T-cell (primary cell): ENCODE results near the gene SEMA3D. TPM values are rescaled to one million over a fixed set of nuclear protein-coding genes. Genes with fewer than 3 reads are reported as not detected.

Experiments used
- ATAC-seq, 4 experiments: fragments of 200-7000 bp in 3 of 4; fragments of 150-1000 bp in 1 of 4; cut with Tn5 transposase; replicated peaks in 1 of 4; 1 replicate in 3 of 4; 2 replicates in 1 of 4; pipeline ENCODE4 v1.10.0; 2021; ENCODE audit warnings: moderate library complexity in 3 of 4, mild to moderate bottlenecking in 2 of 4, moderate number of reproducible peaks in 1 of 4
- CTCF ChIA-PET, 2 donors: fragments of 300-600 bp; sonication (Branson Sonifier 250); formaldehyde crosslinking; loops; one replicate each; lab custom pipeline; 2022; ENCODE audit warnings: antibody characterized with exemption in 2 of 2; lab: Charles Lee
- POLR2A ChIA-PET, 2 donors: fragments of 300-600 bp; sonication (Branson Sonifier 250); formaldehyde crosslinking; loops; one replicate each; lab custom pipeline; 2022; ENCODE audit warnings: antibody characterized with exemption in 2 of 2; lab: Charles Lee
- DNase-seq, 35 experiments: peaks; one replicate each; pipeline versions ENCODE4 v3.0.0 to v3.0.0-alpha.2; 2013 to 2023
- H3K27ac ChIP-seq: one replicate; pipeline ENCODE4 v1.5.1; 2013; ENCODE audit warnings: low read length
- H3K27me3 ChIP-seq, 2 experiments: replicated peaks in 1 of 2; 1 replicate in 1 of 2; 2 replicates in 1 of 2; pipeline versions ENCODE4 v1.6.1 to v1.7.0; 2013; ENCODE audit warnings: low read length in 1 of 2, mixed read lengths in 1 of 2; ENCODE audit not compliant: control insufficient read depth in 2 of 2, insufficient read depth in 2 of 2; ENCODE audit errors: extremely low read depth in 1 of 2
- H3K36me3 ChIP-seq, 2 donors: 1 replicate in 1 of 2; 2 replicates in 1 of 2; pipeline versions ENCODE4 v1.6.1 to v1.7.0; 2013; ENCODE audit warnings: low read length in 1 of 2; ENCODE audit not compliant: control insufficient read depth in 2 of 2, insufficient read depth in 1 of 2; ENCODE audit errors: extremely low read depth in 1 of 2
- H3K4me1 ChIP-seq, 2 experiments: 1 replicate in 1 of 2; 2 replicates in 1 of 2; pipeline versions ENCODE4 v1.6.1 to v1.7.0; 2013; ENCODE audit warnings: low read length in 2 of 2, mixed read lengths in 1 of 2; ENCODE audit not compliant: insufficient read depth in 2 of 2, control insufficient read depth in 1 of 2; ENCODE audit errors: extremely low read depth in 1 of 2
- H3K4me3 ChIP-seq, 2 donors: 1 replicate in 1 of 2; 2 replicates in 1 of 2; pipeline versions ENCODE4 v1.5.1 to v1.7.0; 2013; ENCODE audit warnings: mild to moderate bottlenecking in 2 of 2, low read length in 1 of 2, moderate library complexity in 1 of 2; ENCODE audit not compliant: control insufficient read depth in 1 of 2; ENCODE audit errors: extremely low read depth in 1 of 2
- H3K9me3 ChIP-seq: 2 replicates; pipeline ENCODE4 v1.7.0; 2013
- H3K27ac Mint-ChIP-seq, 2 donors: one replicate each; pipeline ENCODE4 v1.8.0; 2020 to 2021; ENCODE audit warnings: mild to moderate bottlenecking in 2 of 2, mixed read lengths in 2 of 2
- H3K27me3 Mint-ChIP-seq, 2 donors: one replicate each; pipeline ENCODE4 v1.8.0; 2021 to 2022; ENCODE audit warnings: mixed read lengths in 2 of 2
- H3K36me3 Mint-ChIP-seq: one replicate; pipeline ENCODE4 v1.8.0; 2021; ENCODE audit warnings: mixed read lengths
- H3K4me1 Mint-ChIP-seq, 3 donors: one replicate each; pipeline ENCODE4 v1.8.0; 2020 to 2022; ENCODE audit warnings: mixed read lengths in 3 of 3, mild to moderate bottlenecking in 1 of 3
- H3K4me3 Mint-ChIP-seq, 3 donors: one replicate each; pipeline ENCODE4 v1.8.0; 2020 to 2022; ENCODE audit warnings: mild to moderate bottlenecking in 3 of 3, mixed read lengths in 3 of 3, moderate library complexity in 3 of 3
- H3K9me3 Mint-ChIP-seq, 3 donors: one replicate each; pipeline ENCODE4 v1.8.0; 2020 to 2022; ENCODE audit warnings: mixed read lengths in 3 of 3
- WGBS: methylation state at CpG from one replicate; pipeline ENCODE4 v1.1.5; 2013; ENCODE audit warnings: missing lambda C conversion rate; ENCODE audit not compliant: insufficient coverage; 5-methylcytosine and 5-hydroxymethylcytosine counted together
- total RNA-seq, 35 experiments: library from RNA in 6 of 35; stranded (reverse) in 6 of 35; fragments of 120-200 nt in 1 of 35; gene quantifications; one replicate each; pipeline versions ENCODE4 v1.2.1 to v1.2.4 and lab custom pipeline; 2013 to 2026

Gene SEMA3D
- total RNA-seq, 5 donors from 2014 or later (not counting 1 experiment from before 2014, with no cell fraction given): 0.29 TPM; not detected in 4

DNA sequence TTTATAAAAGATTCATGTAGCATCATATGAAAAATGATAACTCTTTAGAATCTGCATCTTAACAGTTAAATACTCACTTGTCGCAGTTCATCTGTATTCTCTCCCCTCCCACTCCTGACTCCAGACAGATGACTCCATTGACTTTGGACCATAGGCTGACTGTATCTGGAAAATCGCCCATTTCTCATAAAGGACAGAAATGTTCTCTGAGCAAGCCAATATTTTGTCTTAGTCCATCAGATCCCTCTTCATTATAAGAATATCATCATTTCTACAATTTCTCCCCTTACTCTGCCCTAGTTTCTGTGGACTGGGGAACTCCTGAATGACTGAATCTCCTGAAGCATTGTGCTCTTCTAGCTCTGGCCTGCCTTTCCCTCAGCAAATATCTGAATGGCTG is 125.4 kb downstream of the SEMA3D start:
- DNase-seq: no peak
- Mint-ChIP-seq H3K27ac (no peak overlapping the region), H3K36me3 (no peaks in the 10 kb centered on the region), H3K27me3 (peaks cover 0 to 5% of the 10 kb centered on the region in 2 donors), H3K9me3 (peaks cover 0 to 3% (median 0%) of the 10 kb centered on the region in 3 donors), H3K4me1 (no peaks in the 10 kb centered on the region), H3K4me3 (no peak overlapping the region)
- no peak overlapping the region for H3K4me3 ChIP-seq
- no peak overlapping the region for H3K27ac ChIP-seq
- no peaks in the 10 kb centered on the region for H3K36me3 ChIP-seq
- ChIA-PET CTCF (no interaction called here), POLR2A (no interaction called here)
- H3K4me1 ChIP-seq: no peaks in the 10 kb centered on the region
- H3K27me3 ChIP-seq: no peaks in the 10 kb centered on the region
- ATAC-seq: no peak
- H3K9me3 ChIP-seq: no peaks in the 10 kb centered on the region
- WGBS: 51% methylated on average over 2 of the region's 2 CpGs

DNA sequence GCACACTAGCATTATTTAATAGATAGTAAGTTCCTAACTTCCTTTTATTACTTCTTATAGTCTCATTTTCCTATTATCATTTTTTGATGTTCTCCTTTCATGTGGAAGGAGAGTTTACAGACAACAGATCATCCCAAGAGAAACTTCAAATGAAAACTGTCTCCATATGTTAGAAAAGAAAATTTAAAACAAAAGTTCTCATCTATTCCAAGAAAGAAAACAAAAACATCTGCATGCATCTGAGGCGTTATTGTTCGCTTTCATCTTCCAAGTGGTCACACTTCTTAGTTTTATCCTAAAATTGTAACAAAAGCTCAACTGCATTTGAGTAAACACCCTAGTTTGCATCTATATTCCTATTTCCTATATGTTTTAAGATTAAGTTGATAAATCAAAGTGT is 126.2 kb downstream of the SEMA3D start:
- H3K9me3 ChIP-seq: no peaks in the 10 kb centered on the region
- Mint-ChIP-seq H3K27me3 (peaks cover 0 to 5% of the 10 kb centered on the region in 2 donors), H3K27ac (no peak overlapping the region), H3K4me1 (no peaks in the 10 kb centered on the region), H3K9me3 (peaks cover 0 to 3% (median 0%) of the 10 kb centered on the region in 3 donors), H3K36me3 (no peaks in the 10 kb centered on the region), H3K4me3 (no peak overlapping the region)
- H3K36me3 ChIP-seq: no peaks in the 10 kb centered on the region
- WGBS: no CpG with 5 or more reads among the region's 2 CpGs
- no peak for ATAC-seq
- H3K4me3 ChIP-seq: no peak overlapping the region
- H3K4me1 ChIP-seq: no peaks in the 10 kb centered on the region
- no peaks in the 10 kb centered on the region for H3K27me3 ChIP-seq
- ChIA-PET CTCF (no interaction called here), POLR2A (no interaction called here)
- no peak overlapping the region for H3K27ac ChIP-seq
- no peak for DNase-seq

DNA sequence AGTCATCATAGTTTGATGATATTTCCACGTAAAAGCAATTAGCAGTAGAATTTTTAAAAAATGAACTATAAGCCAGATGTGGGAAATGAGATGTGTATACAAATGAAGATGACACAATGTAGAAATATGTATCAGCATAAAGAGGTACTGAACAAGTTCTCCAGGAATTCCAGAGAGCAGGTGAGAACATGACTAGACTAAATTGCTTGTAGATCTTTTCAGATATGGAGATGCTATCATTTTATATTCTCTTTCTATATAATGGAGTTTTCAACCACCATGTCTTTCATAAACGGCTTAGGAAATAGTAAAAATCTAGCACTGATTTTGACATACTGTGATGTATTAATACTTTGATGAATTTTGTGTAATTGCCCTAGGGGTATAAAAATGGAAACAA is 130.9 kb downstream of the SEMA3D start:
- Histone ChIP-seq H3K27ac (no peak overlapping the region), H3K27me3 (no peaks in the 10 kb centered on the region), H3K9me3 (no peaks in the 10 kb centered on the region), H3K4me1 (no peaks in the 10 kb centered on the region), H3K4me3 (no peak overlapping the region), H3K36me3 (no peaks in the 10 kb centered on the region)
- POLR2A ChIA-PET: no interaction called here
- no peak for DNase-seq
- no CpG with 5 or more reads among the region's 2 CpGs for WGBS
- CTCF ChIA-PET: interaction anchor here in 1 of 2 donors (0.7 kb wide), 1 partner anchor 24 kb away, joined by 6 read pairs; no protein-coding TSS in a partner anchor
- Mint-ChIP-seq H3K36me3 (no peaks in the 10 kb centered on the region), H3K4me3 (no peak overlapping the region), H3K9me3 (peaks cover 0 to 3% (median 0%) of the 10 kb centered on the region in 3 donors), H3K27me3 (no peaks in the 10 kb centered on the region), H3K27ac (no peak overlapping the region), H3K4me1 (no peaks in the 10 kb centered on the region)
- ATAC-seq: no peak

DNA sequence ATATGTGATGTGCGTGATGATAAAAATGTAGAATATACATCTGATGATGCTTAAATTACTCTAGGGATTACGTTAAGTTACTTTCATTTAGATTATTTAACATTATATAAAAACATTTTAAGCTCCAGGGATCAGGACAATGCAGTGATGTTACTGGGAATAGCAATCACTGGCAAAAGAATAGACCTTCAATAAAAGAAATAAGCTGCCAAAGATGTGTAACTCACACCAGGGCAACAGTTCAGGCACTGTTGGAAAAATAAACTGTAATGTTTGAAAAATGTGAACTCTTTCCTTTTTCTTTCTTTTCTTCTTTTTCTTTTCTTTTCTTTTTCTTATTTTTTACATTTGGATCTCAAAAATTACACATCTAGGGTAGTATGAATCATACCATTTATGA is 131.7 kb downstream of the SEMA3D start:
- Mint-ChIP-seq H3K4me3 (no peak overlapping the region), H3K27ac (no peak overlapping the region), H3K27me3 (no peaks in the 10 kb centered on the region), H3K4me1 (no peaks in the 10 kb centered on the region), H3K9me3 (peaks cover 0 to 3% (median 0%) of the 10 kb centered on the region in 3 donors), H3K36me3 (no peaks in the 10 kb centered on the region)
- Histone ChIP-seq H3K9me3 (no peaks in the 10 kb centered on the region), H3K36me3 (no peaks in the 10 kb centered on the region), H3K4me1 (no peaks in the 10 kb centered on the region), H3K27ac (no peak overlapping the region), H3K27me3 (no peaks in the 10 kb centered on the region), H3K4me3 (no peak overlapping the region)
- DNase-seq (no peak), ATAC-seq (no peak)
- no CpG with 5 or more reads among the region's 2 CpGs for WGBS
- POLR2A ChIA-PET: interaction anchor here in 1 of 2 donors (0.6 kb wide), 1 partner anchor 1103 kb away, joined by 3 read pairs; no protein-coding TSS in a partner anchor
- CTCF ChIA-PET: no interaction called here

DNA sequence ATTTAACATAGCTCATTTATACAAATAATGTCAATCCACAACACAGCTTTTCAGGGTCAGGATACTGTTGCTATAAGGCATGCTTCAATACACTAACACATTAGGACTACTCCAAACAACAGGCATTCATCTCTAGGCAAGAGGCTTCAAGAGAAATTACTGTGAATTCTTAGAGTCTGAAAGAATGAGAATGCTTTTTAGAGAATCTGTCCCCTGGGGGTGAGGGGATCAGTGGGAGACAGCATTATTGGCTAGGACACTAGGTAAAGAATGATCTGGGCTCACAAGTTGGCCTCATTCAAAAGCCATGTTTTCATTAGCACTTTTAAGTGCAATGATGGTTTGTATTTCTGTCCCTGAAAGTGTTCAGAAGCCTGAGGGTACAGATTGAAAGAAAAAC is 132.6 kb downstream of the SEMA3D start:
- H3K9me3 ChIP-seq: no peaks in the 10 kb centered on the region
- no peak overlapping the region for H3K27ac ChIP-seq
- no peak overlapping the region for H3K4me3 ChIP-seq
- peaks cover 0 to 3% (median 0%) of the 10 kb centered on the region in 3 donors for H3K9me3 Mint-ChIP-seq
- POLR2A ChIA-PET: no interaction called here
- H3K4me1 Mint-ChIP-seq: no peaks in the 10 kb centered on the region
- CTCF ChIA-PET: no interaction called here
- no peaks in the 10 kb centered on the region for H3K36me3 ChIP-seq
- H3K4me3 Mint-ChIP-seq: no peak overlapping the region
- no peaks in the 10 kb centered on the region for H3K4me1 ChIP-seq
- no peaks in the 10 kb centered on the region for H3K36me3 Mint-ChIP-seq
- DNase-seq (no peak), ATAC-seq (no peak)
- no peak overlapping the region for H3K27ac Mint-ChIP-seq
- H3K27me3 Mint-ChIP-seq: no peaks in the 10 kb centered on the region
- H3K27me3 ChIP-seq: no peaks in the 10 kb centered on the region

DNA sequence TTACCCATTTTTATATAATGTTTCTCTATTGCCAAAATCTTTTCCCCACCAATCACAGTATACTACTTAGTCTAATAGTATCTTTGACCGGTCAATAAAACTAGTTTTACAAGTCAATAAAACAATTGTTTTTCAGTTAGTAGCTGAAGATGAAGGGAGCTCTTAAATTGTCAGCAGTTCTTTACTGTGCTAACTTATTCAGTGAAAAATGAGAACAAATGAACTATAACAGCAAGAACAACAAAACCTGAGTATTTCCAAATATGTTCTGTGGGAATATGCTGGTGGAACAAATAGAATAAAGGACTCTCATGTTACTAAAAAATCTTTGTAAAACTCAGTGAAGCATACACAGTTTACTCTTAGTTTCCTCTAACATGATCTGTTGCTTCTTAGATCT is 134.0 kb downstream of the SEMA3D start:
- no peaks in the 10 kb centered on the region for H3K4me1 Mint-ChIP-seq
- POLR2A ChIA-PET: no interaction called here
- Histone ChIP-seq H3K9me3 (no peaks in the 10 kb centered on the region), H3K36me3 (no peaks in the 10 kb centered on the region), H3K27ac (no peak overlapping the region), H3K4me1 (no peaks in the 10 kb centered on the region), H3K4me3 (no peak overlapping the region), H3K27me3 (no peaks in the 10 kb centered on the region)
- no peaks in the 10 kb centered on the region for H3K27me3 Mint-ChIP-seq
- ATAC-seq (no peak), DNase-seq (no peak)
- H3K36me3 Mint-ChIP-seq: no peaks in the 10 kb centered on the region
- H3K4me3 Mint-ChIP-seq: no peak overlapping the region
- H3K27ac Mint-ChIP-seq: no peak overlapping the region
- peaks cover 0 to 3% (median 0%) of the 10 kb centered on the region in 3 donors for H3K9me3 Mint-ChIP-seq
- no CpG with 5 or more reads among the region's 1 CpG for WGBS
- CTCF ChIA-PET: no interaction called here
